ENCODE results near the gene TPM3. TPM values are rescaled to one million over a fixed set of nuclear protein-coding genes. Genes with fewer than 3 reads are reported as not detected.

TPM3 gene
- 545 TPM for total RNA-seq (2021; ENCODE audit: unreplicated experiment)
- polyA plus RNA-seq (2012; ENCODE audit: insufficient read length) = 765 TPM
- percentile 96 among the genes with signal in this experiment for Bru-seq, nascent RNA
- percentile 96 among the genes with signal in this experiment for BruChase-seq, experiment 1, labeled RNA remaining after a 2-hour chase
- BruChase-seq, experiment 2, labeled RNA remaining after a 6-hour chase = percentile 98 among the genes with signal in this experiment
- long read RNA-seq, transcript TPM3-205 (9 exons, 1,771 nt) = minor isoform, 21 of 954 reads
- long read RNA-seq, transcript TPM3-212 (8 exons, 3,131 nt) = major isoform, 748 of 954 reads
- long read RNA-seq, partial matches to known transcripts = 23 of 954 reads
- long read RNA-seq, other reads (novel, unspliced or antisense) = 151 of 954 reads

GRCh38 chr1:154191990-154192461 lies at the start of gene TPM3:
Gene TPM3, minus strand, starts transcription at chr1:154192100. Its CDS starts 82 bp downstream, at chr1:154192018.
- DNase-seq (ENCODE audit: low read depth, low spot score) = no peak
- Histone ChIP-seq H3K4me3 (ENCODE audit: low read depth in 2 of 2, low read length in 2 of 2) (no peak within 1 kb of the TSS), H3K27ac (ENCODE audit: low read length) (no peak within 1 kb of the TSS), H3K4me1 (ENCODE audit: control insufficient read depth, insufficient read depth, low read length) (no peaks in the 10 kb centered on the region), H3K27me3 (ENCODE audit: control insufficient read depth, insufficient read depth, low read length) (peaks cover 13% of the 10 kb centered on the region), H3K36me3 (ENCODE audit: control insufficient read depth, insufficient read depth, low read length) (no peaks in the 10 kb centered on the region), H3K9me3 (ENCODE audit: control insufficient read depth, insufficient read depth, low read depth, low read length) (no peaks in the 10 kb centered on the region)
- in situ Hi-C loops (cut with HindIII; ENCODE audit: low pct_unique_long_range_greater_than_20kb, low sequenced_read_pairs) = no loop called here
- TF ChIP-seq TCF7L2 (IDR thresholded peaks at IDR 0.05; ENCODE audit: low read depth, low read length) (no peak), POLR2AphosphoS5 (IDR thresholded peaks at IDR 0.05; ENCODE audit: low read depth, low read length) (no peak), SIN3A (IDR thresholded peaks at IDR 0.05; ENCODE audit: borderline replicate concordance, insufficient read depth, low read depth, low read length) (no peak), CTCF (IDR thresholded peaks at IDR 0.05) (no peak), REST (IDR thresholded peaks at IDR 0.05; ENCODE audit: insufficient read depth in 1 of 2, low read depth in 2 of 2, low read length in 1 of 2) (no peak)
- no peak for ATAC-seq
- no TSS peak for BruUV-seq (replicated peaks)
- CTCF ChIA-PET = interaction anchor here (0.6 kb wide), 1 partner anchor 128 kb away, joined by 3 read pairs; no protein-coding TSS in a partner anchor
- intact Hi-C loops (cut with micrococcal nuclease; ENCODE audit: unreplicated experiment) = loop anchor here (10.0 kb wide), 1 partner anchor 143 kb away; no protein-coding TSS in a partner anchor
- POLR2A ChIA-PET = no interaction called here

GRCh38 chr1:154240294-154240833 lies 48.5 kb upstream of the TPM3 start:
- Histone ChIP-seq H3K27me3 (ENCODE audit: control insufficient read depth, insufficient read depth, low read length) (no peaks in the 10 kb centered on the region), H3K9me3 (ENCODE audit: control insufficient read depth, insufficient read depth, low read depth, low read length) (no peaks in the 10 kb centered on the region), H3K36me3 (ENCODE audit: control insufficient read depth, insufficient read depth, low read length) (peaks cover 57% of the 10 kb centered on the region), H3K27ac (ENCODE audit: low read length) (no peak overlapping the region), H3K4me3 (ENCODE audit: low read depth in 2 of 2, low read length in 2 of 2) (no peak overlapping the region), H3K4me1 (ENCODE audit: control insufficient read depth, insufficient read depth, low read length) (no peaks in the 10 kb centered on the region)
- DNase-seq (ENCODE audit: low read depth, low spot score) = no peak
- POLR2A ChIA-PET = interaction anchor here (0.7 kb wide), 1 partner anchor 18 kb away, joined by 5 read pairs; no protein-coding TSS in a partner anchor
- intact Hi-C loops (cut with micrococcal nuclease; ENCODE audit: unreplicated experiment) = no loop called here
- in situ Hi-C loops (cut with HindIII; ENCODE audit: low pct_unique_long_range_greater_than_20kb, low sequenced_read_pairs) = no loop called here
- ATAC-seq = no peak
- CTCF ChIA-PET = interaction anchor here (0.9 kb wide), 1 partner anchor 240 kb away, joined by 4 read pairs; no protein-coding TSS in a partner anchor
- TF ChIP-seq CTCF (IDR thresholded peaks at IDR 0.05) (no peak), TCF7L2 (IDR thresholded peaks at IDR 0.05; ENCODE audit: low read depth, low read length) (no peak), SIN3A (IDR thresholded peaks at IDR 0.05; ENCODE audit: borderline replicate concordance, insufficient read depth, low read depth, low read length) (no peak), REST (IDR thresholded peaks at IDR 0.05; ENCODE audit: insufficient read depth in 1 of 2, low read depth in 2 of 2, low read length in 1 of 2) (no peak), POLR2AphosphoS5 (IDR thresholded peaks at IDR 0.05; ENCODE audit: low read depth, low read length) (no peak)
- BruUV-seq (replicated peaks) = no TSS peak
